Activated CD4-positive, alpha-beta T cell treated with anti-CD3 and anti-CD28 coated beads for 24 hours (primary cell): ENCODE data around the gene JADE2.
"Not testable (repeated sequence)": the region's sequence is repeated elsewhere in the genome, so short reads cannot be mapped to it uniquely, and the experiment has no call there.

Experiments
- DNase-seq, 2 donors: peaks; one replicate each; pipeline ENCODE4 v3.0.0-alpha.2; 2020; ENCODE audit warnings: low read depth in 2 of 2

Gene JADE2

DNA sequence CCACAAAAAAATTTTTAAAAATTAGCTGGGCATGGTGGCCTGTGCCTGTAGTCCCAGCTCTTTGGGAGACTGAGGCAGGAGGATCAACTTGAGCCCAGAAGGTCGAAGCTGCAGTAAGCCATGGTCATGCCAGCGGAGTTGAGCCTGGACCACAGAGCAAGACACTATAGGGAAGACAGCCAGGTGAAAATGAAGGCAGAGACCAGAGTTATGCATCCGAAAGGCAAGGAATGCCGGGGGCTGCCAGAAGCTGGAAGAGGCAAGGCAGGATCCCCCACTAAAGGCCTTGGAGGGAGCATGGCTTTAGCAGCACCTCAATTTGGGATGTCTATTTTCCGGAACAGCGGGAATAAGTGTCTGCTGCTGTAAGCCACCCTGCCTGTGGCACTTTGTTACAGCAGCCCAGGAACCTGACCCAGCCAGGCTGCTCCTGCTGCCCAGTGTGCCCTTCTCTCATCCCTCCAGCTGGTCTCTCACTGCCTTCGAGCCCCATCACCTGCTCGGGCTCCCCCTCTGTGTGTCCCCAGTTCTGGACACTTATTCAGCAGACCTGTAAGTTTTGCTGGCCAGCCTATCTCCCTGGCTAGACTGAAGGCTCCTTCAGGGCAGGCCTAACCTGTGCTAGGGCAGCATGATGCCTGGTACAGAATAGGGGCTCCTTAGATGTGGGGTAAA is 16.8 kb upstream of the JADE2 start:
- DNase-seq: no peak

DNA sequence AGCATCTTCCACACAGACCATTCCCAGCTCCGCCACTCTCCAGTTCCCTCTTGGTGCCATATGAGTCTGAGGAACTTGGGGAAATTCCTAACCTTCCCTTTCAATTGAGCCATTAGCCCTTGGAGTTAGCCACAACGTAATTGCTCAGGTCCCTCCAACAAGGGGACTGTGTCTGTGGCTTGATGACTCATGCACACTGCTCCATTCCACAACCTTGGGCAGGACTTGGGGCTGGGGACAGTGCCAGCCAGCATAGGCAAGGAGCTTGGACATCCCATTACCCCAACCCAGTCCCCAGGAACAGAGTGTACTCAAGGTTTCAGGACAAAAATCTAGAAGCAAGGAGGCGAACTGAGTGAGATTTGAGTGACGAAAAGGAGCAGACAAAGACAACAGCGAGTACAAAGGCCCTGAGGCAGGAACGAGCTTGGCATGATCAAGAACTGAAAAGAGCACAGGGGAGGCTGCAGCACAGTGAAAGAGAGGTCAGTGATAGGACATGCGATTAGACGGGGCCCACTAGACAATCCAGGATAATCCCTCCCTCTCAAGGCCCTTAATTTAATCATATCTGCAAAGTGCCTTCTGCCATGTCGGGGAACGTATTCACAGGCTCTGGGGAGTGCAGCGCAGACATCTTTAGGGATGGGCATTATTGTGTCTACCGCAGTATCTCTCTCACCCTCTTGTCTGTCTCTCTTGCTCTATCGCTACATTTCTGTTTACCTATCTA is 16.0 kb upstream of the JADE2 start:
- no peak for DNase-seq

- DNase-seq: peak; percentile 53 to 54
These were observed 14.3 kb upstream of the JADE2 start for GRCh38 chr5:134510970-134511795.

DNA sequence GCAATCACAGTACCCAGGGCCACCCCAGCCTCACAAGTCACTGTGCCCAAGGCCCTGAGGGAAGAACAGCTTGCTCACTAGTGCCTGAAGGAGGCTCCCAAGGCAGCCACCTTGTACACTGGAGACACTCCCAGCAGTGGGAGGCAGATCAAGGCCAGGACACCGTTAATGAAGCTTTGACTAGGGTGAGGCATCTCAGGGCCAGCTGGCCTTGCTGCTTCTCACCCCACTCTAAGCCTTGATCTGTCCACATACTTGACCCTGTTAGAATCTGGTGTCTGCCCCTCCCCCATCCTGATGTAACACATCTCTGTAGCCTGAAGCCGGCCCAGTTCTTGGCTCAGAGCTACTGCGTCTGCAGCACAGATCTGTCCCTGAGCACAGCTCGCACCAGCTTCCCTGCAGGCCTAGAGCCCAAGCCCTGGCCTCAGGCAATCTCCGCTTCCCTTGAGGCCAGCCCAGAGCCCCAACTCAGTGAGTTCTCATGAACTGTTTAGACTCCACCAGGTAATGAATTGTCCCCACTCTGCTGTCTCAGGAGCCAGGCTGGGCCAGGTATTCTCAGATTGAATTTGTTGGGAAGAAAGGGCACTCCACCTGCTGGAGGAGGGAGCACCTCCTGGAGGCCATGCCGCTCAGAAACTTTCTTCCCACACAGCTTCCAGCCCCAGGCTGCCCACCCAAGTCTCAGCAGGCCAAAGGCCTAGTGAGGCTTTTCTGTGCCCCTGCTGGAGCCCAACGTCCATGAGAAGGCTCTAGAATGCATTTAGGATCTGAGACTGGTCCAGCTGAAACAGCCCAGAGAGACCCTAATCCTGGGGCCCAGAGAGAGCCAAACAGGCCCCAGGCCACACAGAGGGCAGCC is 13.4 kb upstream of the JADE2 start:
- no peak for DNase-seq

GRCh38 chr5:134512661-134512999 is 12.8 kb upstream of the JADE2 start:
- no peak for DNase-seq

DNA sequence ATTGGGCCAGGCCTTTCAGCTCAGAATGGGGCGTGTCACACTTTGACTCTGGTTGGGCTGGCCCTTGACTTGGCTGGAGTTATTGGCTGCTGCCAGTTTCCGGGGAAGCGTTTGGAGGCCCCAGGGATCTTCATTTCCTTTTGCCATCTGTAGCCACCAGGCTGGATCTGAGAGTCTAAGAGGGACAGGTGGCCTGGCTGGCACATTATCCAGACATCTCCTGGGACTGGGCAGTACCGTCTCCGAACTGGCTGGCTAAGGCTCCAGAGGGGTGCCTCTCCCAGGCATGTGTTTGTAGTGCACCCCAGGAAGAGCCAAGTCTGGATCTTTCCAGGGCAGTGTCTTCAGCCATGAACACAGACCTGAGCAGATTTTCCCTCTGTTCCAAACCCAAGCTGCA is 9.7 kb upstream of the JADE2 start:
- DNase-seq: no peak

DNA sequence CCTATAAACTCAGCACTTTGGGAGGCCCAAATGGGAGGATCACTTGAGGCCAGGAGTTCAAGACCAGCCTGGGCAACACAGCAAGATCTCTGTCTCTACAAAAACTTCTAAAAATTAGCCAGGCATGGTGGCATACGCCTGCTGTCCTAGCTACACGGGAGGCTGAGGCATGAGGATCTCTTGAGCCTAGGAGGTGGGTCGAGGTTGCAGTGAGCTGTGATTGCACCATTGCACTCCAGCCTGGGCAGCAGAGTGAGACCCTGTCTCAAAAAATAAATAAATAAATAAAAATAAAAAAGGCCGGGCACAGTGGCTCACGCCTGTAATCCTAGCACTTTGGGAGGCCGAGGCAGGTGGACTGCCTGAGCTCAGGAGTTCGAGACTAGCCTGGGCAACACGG is 8.5 kb upstream of the JADE2 start:
- not testable (repeated sequence) for DNase-seq

DNA sequence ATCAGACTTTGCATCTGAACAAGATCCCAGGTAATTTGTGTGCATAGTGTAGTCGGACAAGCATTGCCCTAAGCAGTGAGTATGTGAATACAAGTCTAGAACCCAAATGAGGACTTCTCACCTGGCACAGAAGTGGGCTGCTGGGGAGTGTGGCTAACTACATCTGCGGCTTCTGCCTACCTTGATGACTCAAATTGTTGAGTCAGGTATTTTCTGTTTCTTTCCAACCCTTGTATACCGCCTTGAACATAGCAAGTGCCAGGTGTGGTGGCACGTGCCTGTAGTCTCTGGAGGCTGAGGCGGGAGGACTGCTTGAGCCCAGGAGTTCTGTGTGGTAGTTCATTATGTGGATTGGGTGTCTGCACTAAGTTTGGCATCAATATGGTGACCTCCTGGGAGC is 7.9 kb upstream of the JADE2 start:
- DNase-seq: no peak

- no peak for DNase-seq
These were observed 5.5 kb upstream of the JADE2 start for GRCh38 chr5:134519989-134520388.

- DNase-seq: no peak
These were observed 3.6 kb upstream of the JADE2 start for GRCh38 chr5:134521841-134522240.

GRCh38 chr5:134523543-134524271 is 1.8 kb upstream of the JADE2 start:
- DNase-seq: no peak

DNA sequence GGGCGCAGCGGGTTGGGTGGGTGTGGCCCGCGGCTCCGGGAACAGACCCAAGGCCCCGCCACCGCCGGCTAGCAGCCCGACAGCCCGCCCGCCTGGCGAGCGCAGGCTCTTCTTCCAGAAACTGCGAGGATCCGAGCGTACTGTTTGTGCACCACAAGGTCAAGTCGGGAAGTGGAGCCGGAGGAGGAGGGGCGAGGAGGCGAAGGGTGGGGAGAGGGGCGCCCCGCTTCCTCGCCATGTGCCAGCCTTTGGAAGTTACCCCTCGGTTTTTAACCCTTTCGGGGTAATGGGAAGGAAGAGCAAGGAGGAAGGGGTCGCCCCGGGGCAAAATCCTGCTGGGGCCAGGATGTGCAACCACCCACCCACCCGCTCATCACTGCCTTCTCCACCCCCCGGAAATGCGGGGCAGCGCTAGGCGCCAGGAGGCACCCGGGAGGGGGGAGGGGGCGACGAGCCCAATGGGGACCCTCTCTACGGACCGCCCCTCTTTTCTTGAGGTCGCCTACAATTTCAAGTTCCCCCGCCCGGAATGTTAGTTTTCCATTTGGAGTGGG is 1.1 kb upstream of the JADE2 start:
- peak; percentile 43 to 63 for DNase-seq

GRCh38 chr5:134525683-134526482 is 413 bp downstream of the JADE2 start:
- peak; percentile 27 to 42 for DNase-seq

DNA sequence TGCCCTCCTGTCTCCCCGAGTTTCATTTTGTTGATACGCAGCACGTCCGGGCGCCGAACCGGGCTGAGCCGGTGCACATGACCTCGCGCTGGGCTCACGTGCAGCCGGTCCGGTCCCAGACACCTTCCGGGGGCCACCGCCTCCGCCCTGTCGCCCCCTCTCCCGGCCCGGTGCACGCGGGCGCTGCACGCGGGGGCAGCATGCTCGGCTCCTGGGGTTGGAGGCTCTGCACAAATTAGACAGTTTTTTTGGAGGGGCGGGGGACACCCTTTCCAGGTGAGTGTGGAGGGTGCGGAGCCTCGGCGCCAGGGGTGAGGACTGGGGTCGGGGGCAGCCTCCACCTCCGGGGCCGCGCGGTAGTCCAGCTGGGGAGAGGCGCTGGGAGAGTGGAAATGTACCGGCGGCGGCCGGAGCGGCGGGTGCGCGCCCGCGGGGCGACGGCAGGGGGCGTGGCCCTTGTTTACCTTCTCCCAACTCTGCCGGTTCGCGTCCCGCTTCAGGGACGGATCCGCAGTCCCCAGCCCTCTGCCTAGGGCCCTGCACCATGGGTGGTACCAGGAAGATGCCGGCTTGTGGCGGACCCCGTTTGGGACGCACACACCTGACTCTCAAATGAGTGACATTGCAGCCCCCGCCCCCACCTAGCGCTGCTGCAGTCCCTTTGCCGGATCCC is 1.1 kb downstream of the JADE2 start:
- peak; percentile 69 to 73 for DNase-seq

DNA sequence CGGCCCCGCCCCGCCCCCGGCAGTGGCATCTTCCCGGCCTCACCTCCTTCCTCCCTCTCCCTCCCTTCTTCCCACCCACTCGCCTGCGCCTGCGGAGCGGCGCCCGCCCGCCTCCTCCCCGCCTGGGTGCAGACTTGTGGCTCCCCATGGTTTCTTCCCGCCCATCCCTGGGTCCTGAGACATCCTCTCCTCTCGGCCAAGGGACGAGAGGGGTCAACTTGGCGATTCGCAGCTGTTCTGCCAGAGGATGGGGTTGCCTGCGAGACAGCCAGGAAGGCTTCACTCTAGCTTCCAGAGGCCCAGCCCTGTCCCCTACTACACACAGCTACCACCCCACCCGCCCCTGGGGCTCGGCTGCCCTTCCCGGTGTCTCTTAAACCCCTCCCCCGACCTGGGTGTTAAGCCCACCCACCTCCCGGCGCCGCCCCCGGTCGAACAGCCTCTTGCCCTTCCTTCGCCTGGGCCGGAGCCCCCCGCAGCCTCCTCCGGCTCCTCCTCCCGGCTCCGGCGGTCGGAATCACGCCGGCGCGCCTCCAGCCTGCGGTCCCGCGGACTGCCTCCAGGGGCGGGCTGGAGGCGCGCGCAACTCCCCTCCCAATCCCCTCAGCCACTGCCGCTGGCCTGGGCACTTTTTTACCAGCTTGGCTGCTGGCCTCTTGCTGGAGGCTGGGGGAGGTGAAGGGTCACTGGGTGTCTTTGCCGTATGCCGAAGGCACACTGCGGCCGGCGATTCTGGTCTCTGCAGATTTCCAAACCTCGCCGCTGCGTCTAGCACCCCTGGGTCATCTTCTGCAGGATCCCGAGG is 1.9 kb downstream of the JADE2 start:
- DNase-seq: peak; percentile 62 to 67

DNA sequence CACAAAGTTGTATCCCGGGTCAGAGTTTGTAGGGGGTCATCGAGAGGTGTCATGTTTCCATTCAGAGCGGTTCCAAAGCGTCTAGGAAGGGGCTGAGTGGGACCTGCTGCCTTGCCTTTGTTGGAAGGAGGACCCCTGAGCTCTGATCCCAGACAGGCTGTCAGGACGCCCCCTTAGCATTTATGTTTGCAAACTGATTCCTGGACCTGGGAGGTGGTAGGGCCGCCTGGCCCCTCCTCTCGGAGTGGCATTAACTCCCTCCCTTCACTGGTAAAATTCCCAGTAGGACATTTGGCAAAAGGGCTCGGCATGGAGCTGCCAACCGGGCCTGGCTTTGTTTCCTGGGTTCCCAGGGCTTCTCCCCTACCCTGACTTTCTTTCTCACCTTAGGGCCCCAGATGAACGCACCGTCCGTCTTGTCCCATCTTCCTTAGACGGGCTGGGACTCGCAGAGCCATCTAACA is 2.5 kb downstream of the JADE2 start:
- DNase-seq: no peak

GRCh38 chr5:134528556-134528955 is 3.1 kb downstream of the JADE2 start:
- no peak for DNase-seq

DNA sequence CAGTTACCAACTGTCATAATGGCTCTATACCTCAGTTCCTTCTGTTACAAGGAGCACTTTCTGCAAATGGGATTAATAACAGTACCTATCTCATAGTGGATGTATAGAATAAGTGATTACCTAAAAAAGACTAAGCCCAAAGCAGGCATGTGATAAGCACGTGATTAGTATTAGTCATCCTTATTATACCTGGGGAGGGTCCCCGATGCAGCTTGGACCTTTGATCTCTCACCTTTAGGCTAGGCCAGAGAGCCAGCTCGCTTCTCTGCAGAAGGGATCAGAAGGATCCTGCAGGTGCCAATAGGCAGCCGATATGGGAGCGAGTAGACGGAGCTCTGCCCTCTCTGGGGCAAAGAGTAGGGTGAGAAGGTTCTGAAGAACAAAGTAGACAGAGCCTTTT is 4.0 kb downstream of the JADE2 start:
- no peak for DNase-seq
